Iris pigment epithelial cell (primary cell): ENCODE data around the gene CERK.

Source experiments
- DNase-seq: peaks from one replicate; pipeline ENCODE4 v3.0.0-alpha.2; 2011; ENCODE audit warnings: low read depth

CERK gene

GRCh38 chr22:46699091-46699490, 39.0 kb downstream of the CERK start:
- no peak for DNase-seq

GRCh38 chr22:46697811-46698515, 40.1 kb downstream of the CERK start:
- DNase-seq = no peak

- no peak for DNase-seq
Observed at GRCh38 chr22:46696614-46697013, 41.4 kb downstream of the CERK start.

GRCh38 chr22:46696229-46696518, 41.9 kb downstream of the CERK start:
- DNase-seq = no peak

- no peak for DNase-seq
Observed at GRCh38 chr22:46695346-46696228, 42.5 kb downstream of the CERK start.

- no peak for DNase-seq
Observed at GRCh38 chr22:46694416-46695170, 43.5 kb downstream of the CERK start.

- DNase-seq = no peak
Observed at GRCh38 chr22:46693634-46694415, 44.2 kb downstream of the CERK start.

- DNase-seq = no peak
Observed at GRCh38 chr22:46691571-46691970, 46.5 kb downstream of the CERK start.

GRCh38 chr22:46690146-46690545, 47.9 kb downstream of the CERK start:
- no peak for DNase-seq

- DNase-seq = no peak
Observed at GRCh38 chr22:46688949-46689348, 49.1 kb downstream of the CERK start.

GRCh38 chr22:46687460-46687859, 50.6 kb downstream of the CERK start:
- no peak for DNase-seq

- no peak for DNase-seq
Observed at GRCh38 chr22:46687048-46687444, 51.0 kb downstream of the CERK start.

GRCh38 chr22:46686221-46687047, 51.6 kb downstream of the CERK start:
- DNase-seq = no peak

GRCh38 chr22:46684706-46685105, 53.3 kb downstream of the CERK start:
- DNase-seq = no peak

GRCh38 chr22:46682011-46682731, 55.9 kb downstream of the CERK start:
- no peak for DNase-seq

- DNase-seq = no peak
Observed at GRCh38 chr22:46681010-46681409, 57.0 kb downstream of the CERK start.

- DNase-seq = no peak
Observed at GRCh38 chr22:46679706-46680269, 58.3 kb downstream of the CERK start.

- no peak for DNase-seq
Observed at GRCh38 chr22:46678785-46679700, 59.0 kb downstream of the CERK start.
